HG02973 (cell line): ENCODE measurements around the gene MAST4.

ENCODE experiments used
- ATAC-seq: cut with Tn5 transposase; IDR thresholded peaks from one replicate; pipeline ENCODE4 v1.9.1; 2021; ENCODE audit warnings: moderate library complexity; ENCODE audit not compliant: unreplicated experiment

The MAST4 gene

DNA sequence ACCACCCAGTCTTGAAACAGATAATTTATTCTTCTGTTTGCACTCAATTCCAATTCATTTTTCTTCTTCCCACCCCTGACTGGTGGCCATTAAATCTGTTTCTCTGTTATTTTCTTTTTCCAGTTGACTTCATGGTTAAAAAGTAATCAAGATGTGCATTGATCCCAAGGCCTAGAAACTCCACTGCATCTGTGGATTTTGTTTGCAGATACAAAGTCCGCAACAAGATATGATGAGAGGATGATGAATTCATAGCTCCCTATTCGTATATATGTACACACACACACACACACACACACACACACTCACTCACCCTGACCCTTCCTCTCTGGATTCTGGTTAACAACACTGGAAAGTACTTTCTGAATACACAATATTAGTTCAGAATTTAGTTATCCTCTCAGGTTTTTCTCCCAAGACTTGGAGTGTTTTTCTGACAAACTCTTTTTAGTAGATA, 548.0 kb downstream of the MAST4 start:
- no peak for ATAC-seq

GRCh38 chr5:67146574-67146973, 550.4 kb downstream of the MAST4 start:
- no peak for ATAC-seq

DNA sequence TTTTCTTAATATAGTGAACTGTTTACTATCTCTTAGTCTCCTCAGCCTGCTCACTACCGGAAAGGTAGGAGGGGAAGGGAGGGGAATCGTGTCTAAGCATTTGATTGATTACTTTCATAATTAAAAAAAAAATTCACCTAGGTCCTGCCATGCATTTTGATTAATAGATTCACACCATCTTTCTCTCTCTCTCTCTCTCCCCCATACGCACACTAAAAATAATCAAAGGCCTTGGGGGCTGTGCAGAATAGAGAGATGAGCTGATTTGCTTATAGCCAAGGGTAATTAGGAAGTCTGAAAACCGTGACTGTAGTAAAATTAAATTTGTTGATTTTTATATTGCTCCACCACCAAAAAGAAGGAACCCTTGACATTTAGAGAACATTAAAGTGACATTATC, 550.8 kb downstream of the MAST4 start:
- no peak for ATAC-seq

GRCh38 chr5:67147760-67148159, 551.6 kb downstream of the MAST4 start:
- ATAC-seq: no peak

DNA sequence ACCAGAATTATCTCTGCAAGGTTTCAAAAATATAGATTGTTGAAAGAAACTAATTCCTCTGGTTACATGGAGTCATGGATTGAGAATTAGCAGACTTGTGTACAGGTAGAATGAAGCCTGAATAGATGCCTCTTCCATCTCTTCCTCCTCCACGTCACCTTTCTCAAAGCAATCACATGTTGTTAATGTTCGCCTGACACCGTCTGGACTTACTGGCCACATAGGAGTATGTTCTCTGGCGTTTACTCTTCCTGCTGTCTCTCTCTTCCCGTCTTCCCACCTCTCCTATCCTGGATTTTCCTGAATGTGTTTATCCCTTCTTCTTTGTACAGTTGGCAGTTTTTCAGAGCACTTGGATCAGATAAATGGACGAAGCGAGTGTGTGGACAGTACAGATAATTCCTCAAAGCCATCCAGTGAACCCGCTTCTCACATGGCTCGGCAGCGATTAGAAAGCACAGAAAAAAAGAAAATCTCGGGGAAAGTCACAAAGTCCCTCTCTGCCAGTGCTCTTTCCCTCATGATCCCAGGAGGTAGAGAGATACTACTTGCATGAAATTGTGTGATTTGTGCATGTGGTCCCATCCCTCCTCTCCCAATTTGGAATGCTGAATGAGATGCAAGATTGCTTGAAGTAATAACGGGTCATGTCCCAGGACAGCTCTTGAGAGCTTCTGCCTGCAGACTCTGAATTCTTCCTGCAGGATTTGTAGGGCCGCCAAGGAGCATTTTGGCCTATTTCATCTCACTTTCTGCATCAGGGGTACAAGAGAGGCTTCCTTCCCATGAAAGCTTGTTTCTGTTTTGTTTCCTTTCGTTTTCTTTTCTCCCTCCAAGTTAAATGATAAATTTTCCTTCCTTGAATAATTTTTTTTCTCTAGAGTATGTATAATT, 553.1 kb downstream of the MAST4 start:
- ATAC-seq: no peak

DNA sequence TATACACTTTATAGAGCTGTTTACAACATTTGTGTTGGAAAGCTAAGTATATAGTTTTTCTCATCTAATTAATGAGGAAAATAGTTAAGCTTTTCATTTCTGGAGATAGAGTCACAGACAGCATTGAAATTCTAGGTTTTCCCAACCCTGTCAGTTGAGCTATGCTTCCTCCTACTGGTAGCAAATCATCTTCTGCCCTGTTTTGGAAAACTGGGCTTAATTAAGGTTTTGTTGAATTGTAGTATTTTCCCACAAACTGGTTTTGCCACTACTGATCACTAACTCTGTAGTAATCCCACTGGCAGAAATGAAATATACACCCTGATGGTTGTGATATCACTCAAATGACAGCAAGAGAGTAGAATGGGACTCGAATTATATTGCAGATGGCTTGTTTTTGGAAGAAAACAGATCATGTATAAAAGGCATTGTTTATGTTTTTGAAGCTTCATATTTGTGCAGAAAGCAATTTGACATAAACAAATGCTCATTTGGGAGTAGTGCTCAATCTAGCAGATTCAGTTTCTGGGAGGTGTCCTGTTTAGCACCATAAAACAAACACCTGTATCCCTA, 553.8 kb downstream of the MAST4 start:
- ATAC-seq: no peak

GRCh38 chr5:67152400-67152799, 556.2 kb downstream of the MAST4 start:
- no peak for ATAC-seq

- no peak for ATAC-seq
Observed at GRCh38 chr5:67153292-67153691, 557.1 kb downstream of the MAST4 start.

DNA sequence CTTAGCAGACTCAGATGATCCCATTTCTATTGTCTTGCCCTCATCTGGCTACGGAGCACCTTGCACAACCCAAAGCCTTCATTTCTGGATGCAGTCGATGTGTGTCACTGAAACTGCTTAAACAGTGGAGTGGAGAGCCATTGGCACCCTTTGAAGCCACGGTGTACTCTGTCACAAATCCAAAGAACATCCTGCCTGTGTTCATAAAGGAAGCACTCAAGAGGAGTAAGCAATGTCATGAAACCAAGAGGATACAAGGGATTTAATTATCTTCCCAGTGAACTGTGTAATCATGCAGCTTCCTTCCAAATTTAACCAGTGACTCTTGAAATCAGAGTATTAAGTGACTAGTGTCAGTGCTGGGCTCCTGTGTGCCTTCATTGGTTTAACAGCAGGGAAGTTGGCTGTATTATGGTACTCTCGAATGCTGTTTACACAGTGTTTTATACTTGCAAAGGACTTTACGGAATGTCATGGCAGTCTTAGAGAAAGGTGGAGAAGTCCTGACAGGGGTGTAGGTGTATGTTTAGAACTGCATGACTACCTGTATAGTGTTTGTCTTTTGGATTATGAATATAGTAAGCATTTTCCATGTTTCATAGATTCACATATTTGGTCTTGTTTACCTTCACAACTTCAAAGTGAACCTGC, 558.5 kb downstream of the MAST4 start:
- no peak for ATAC-seq

- ATAC-seq: peak; percentile 71
Observed at GRCh38 chr5:67156976-67157583, 560.9 kb downstream of the MAST4 start.

DNA sequence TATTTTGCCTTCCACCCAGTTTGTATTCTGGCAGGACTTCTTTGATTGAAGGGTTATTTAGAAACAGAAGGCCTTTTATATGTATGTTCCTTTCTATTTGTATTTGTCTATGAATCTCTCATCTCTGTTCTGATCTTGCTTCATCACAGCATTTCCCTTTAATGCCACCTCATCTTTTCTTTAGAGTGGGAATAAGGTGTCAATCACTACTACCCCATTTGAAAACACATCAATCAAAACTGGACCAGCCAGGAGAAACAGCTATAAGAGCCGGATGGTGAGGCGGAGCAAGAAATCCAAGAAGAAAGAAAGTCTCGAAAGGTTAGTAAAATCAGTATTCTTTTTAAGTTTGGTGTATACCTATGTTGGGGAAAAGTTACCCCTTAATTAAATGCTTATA, 564.1 kb downstream of the MAST4 start:
- no peak for ATAC-seq

- ATAC-seq: no peak
Observed at GRCh38 chr5:67160985-67161384, 564.8 kb downstream of the MAST4 start.

- no peak for ATAC-seq
Observed at GRCh38 chr5:67161767-67162166, 565.6 kb downstream of the MAST4 start.

GRCh38 chr5:67163231-67163756, 567.1 kb downstream of the MAST4 start:
- no peak for ATAC-seq

DNA sequence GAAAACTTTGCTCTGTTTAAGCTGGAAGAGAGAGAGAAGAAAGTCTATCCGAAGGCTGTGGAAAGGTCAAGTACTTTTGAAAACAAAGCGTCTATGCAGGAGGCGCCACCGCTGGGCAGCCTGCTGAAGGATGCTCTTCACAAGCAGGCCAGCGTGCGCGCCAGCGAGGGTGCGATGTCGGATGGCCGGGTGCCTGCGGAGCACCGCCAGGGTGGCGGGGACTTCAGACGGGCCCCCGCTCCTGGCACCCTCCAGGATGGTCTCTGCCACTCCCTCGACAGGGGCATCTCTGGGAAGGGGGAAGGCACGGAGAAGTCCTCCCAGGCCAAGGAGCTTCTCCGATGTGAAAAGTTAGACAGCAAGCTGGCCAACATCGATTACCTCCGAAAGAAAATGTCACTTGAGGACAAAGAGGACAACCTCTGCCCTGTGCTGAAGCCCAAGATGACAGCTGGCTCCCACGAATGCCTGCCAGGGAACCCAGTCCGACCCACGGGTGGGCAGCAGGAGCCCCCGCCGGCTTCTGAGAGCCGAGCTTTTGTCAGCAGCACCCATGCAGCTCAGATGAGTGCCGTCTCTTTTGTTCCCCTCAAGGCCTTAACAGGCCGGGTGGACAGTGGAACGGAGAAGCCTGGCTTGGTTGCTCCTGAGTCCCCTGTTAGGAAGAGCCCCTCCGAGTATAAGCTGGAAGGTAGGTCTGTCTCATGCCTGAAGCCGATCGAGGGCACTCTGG, 567.8 kb downstream of the MAST4 start:
- ATAC-seq: no peak

GRCh38 chr5:67164856-67165525, 568.8 kb downstream of the MAST4 start:
- no peak for ATAC-seq

DNA sequence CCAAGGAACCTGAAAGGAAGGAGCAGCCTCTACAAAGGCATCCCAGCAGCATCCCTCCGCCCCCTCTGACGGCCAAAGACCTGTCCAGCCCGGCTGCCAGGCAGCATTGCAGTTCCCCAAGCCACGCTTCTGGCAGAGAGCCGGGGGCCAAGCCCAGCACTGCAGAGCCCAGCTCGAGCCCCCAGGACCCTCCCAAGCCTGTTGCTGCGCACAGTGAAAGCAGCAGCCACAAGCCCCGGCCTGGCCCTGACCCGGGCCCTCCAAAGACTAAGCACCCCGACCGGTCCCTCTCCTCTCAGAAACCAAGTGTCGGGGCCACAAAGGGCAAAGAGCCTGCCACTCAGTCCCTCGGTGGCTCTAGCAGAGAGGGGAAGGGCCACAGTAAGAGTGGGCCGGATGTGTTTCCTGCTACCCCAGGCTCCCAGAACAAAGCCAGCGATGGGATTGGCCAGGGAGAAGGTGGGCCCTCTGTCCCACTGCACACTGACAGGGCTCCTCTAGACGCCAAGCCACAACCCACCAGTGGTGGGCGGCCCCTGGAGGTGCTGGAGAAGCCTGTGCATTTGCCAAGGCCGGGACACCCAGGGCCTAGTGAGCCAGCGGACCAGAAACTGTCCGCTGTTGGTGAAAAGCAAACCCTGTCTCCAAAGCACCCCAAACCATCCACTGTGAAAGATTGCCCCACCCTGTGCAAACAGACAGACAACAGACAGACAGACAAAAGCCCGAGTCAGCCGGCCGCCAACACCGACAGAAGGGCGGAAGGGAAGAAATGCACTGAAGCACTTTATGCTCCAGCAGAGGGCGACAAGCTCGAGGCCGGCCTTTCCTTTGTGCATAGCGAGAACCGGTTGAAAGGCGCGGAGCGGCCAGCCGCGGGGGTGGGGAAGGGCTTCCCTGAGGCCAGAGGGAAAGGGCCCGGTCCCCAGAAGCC, 569.6 kb downstream of the MAST4 start:
- ATAC-seq: peak; percentile 93

DNA sequence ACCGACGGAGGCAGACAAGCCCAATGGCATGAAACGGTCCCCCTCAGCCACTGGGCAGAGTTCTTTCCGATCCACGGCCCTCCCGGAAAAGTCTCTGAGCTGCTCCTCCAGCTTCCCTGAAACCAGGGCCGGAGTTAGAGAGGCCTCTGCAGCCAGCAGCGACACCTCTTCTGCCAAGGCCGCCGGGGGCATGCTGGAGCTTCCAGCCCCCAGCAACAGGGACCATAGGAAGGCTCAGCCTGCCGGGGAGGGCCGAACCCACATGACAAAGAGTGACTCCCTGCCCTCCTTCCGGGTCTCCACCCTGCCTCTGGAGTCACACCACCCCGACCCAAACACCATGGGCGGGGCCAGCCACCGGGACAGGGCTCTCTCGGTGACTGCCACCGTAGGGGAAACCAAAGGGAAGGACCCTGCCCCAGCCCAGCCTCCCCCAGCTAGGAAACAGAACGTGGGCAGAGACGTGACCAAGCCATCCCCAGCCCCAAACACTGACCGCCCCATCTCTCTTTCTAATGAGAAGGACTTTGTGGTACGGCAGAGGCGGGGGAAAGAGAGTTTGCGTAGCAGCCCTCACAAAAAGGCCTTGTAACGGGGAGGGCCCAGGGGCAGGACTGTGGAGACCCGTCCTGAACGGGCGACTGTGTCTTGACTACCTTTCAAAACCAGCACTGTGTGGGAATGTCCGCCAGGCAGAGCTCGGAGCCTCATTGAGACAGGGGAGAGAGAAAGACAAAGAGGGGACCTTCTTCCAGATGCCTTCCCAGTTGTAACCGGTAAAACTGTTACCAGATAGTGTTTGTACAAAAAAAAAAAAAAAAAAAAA, 570.5 kb downstream of the MAST4 start:
- ATAC-seq: peak; percentile 41
